H1 (cell line): ENCODE data around the gene OR51V1. TPM values are rescaled to one million over a fixed set of nuclear protein-coding genes. Genes with fewer than 3 reads are reported as not detected.

Source experiments
- CTCF ChIA-PET: fragments of 300-600 bp; sonication (Branson Sonifier 250); formaldehyde crosslinking; loops from one replicate; lab custom pipeline; 2021; ENCODE audit not compliant: partially characterized antibody; lab: Charles Lee
- POLR2A ChIA-PET: fragments of 300-600 bp; sonication (Branson Sonifier 250); formaldehyde crosslinking; loops from one replicate; lab custom pipeline; 2021; ENCODE audit warnings: inconsistent platforms; ENCODE audit not compliant: partially characterized antibody; lab: Charles Lee
- DNase-seq, 2 experiments: peaks; one replicate each; pipeline versions ENCODE4 v3.0.0 to v3.0.0-alpha.2; 2010 to 2022; ENCODE audit warnings: low spot score in 2 of 2, low read depth in 1 of 2, mixed read lengths in 1 of 2
- FAIRE-seq: peaks from 2 replicates; lab custom pipeline; 2011; peaks lifted over from hg19 to GRCh38; lab: Jason Lieb, UNC
- H2AFZ ChIP-seq: 2 replicates; pipeline ENCODE4 v1.8.1; 2012; ENCODE audit warnings: low read length, inconsistent platforms
- H2AK5ac ChIP-seq: 2 replicates; pipeline ENCODE4 v1.6.1; 2013; ENCODE audit warnings: low read depth, low read length
- H2BK120ac ChIP-seq: replicated peaks from 2 replicates; pipeline ENCODE3; 2013; ENCODE audit warnings: low read depth, low read length, inconsistent platforms
- H2BK12ac ChIP-seq: 2 replicates; pipeline ENCODE4 v1.6.1; 2013; ENCODE audit warnings: low read depth, low read length
- H2BK15ac ChIP-seq: 2 replicates; pipeline ENCODE4 v1.6.1; 2013; ENCODE audit warnings: low read length
- H2BK20ac ChIP-seq: 2 replicates; pipeline ENCODE4 v1.6.1; 2013; ENCODE audit warnings: low read length
- H2BK5ac ChIP-seq: 2 replicates; pipeline ENCODE4 v1.6.1; 2013; ENCODE audit warnings: low read depth, low read length
- H3K14ac ChIP-seq: 2 replicates; pipeline ENCODE4 v1.6.1; 2013; ENCODE audit warnings: inconsistent platforms; ENCODE audit not compliant: insufficient read length
- H3K18ac ChIP-seq: 2 replicates; pipeline ENCODE4 v1.6.1; 2013; ENCODE audit warnings: low read length; ENCODE audit errors: extremely low read depth
- H3K23ac ChIP-seq: 2 replicates; pipeline ENCODE4 v1.6.1; 2013; ENCODE audit warnings: inconsistent platforms; ENCODE audit not compliant: insufficient read length
- H3K23me2 ChIP-seq: 2 replicates; pipeline ENCODE4 v1.6.1; 2013; ENCODE audit warnings: low read depth, low read length
- H3K27ac ChIP-seq: 2 replicates; pipeline ENCODE4 v1.6.1; 2011; ENCODE audit warnings: low read depth, low read length, inconsistent platforms
- H3K27me3 ChIP-seq, 4 experiments: replicated peaks in 1 of 4; 1 replicate in 1 of 4; 2 replicates in 3 of 4; pipeline versions ENCODE4 v1.6.1 to v1.8.1; 2011 to 2013; ENCODE audit warnings: low read length in 3 of 4, mild to moderate bottlenecking in 3 of 4, inconsistent platforms in 2 of 4, mixed read lengths in 2 of 4, moderate library complexity in 1 of 4; ENCODE audit not compliant: control insufficient read depth in 3 of 4, insufficient read depth in 3 of 4; ENCODE audit errors: extremely low read depth in 1 of 4
- H3K36me3 ChIP-seq, 4 experiments: 2 replicates each; pipeline versions ENCODE4 v1.6.1 to v1.8.1; 2011 to 2013; ENCODE audit warnings: mild to moderate bottlenecking in 4 of 4, low read length in 3 of 4, moderate library complexity in 2 of 4, control low read depth in 1 of 4, inconsistent platforms in 1 of 4; ENCODE audit not compliant: insufficient read depth in 4 of 4, control insufficient read depth in 2 of 4
- H3K4ac ChIP-seq: replicated peaks from 2 replicates; pipeline ENCODE3; 2013; ENCODE audit warnings: low read length, low read depth, mixed read lengths, inconsistent platforms; ENCODE audit not compliant: insufficient read length
- H3K4me1 ChIP-seq, 4 experiments: replicated peaks in 1 of 4; 1 replicate in 1 of 4; 2 replicates in 3 of 4; pipeline versions ENCODE4 v1.6.1 to v1.8.1; 2011 to 2013; ENCODE audit warnings: low read length in 3 of 4, inconsistent platforms in 2 of 4, mixed read lengths in 1 of 4; ENCODE audit not compliant: insufficient read depth in 4 of 4, control insufficient read depth in 3 of 4
- H3K4me2 ChIP-seq, 2 experiments: 2 replicates each; pipeline versions ENCODE4 v1.6.1 to v1.8.1; 2011 to 2013; ENCODE audit warnings: low read depth in 2 of 2, low read length in 2 of 2, control low read depth in 1 of 2, inconsistent platforms in 1 of 2, mild to moderate bottlenecking in 1 of 2; ENCODE audit not compliant: insufficient read depth in 1 of 2
- H3K4me3 ChIP-seq, 4 experiments: fragments of 200-600, 300-600 bp in 1 of 4; sonication (generic), shearing (Covaris generic), sonication (Bioruptor Twin) in 1 of 4; 2 replicates each; pipeline versions ENCODE4 v1.5.1 to v1.8.1; 2011 to 2016; ENCODE audit warnings: low read length in 4 of 4, low read depth in 3 of 4, control low read depth in 2 of 4, inconsistent platforms in 2 of 4, mild to moderate bottlenecking in 2 of 4, mixed read lengths in 1 of 4, moderate library complexity in 1 of 4; ENCODE audit not compliant: insufficient read depth in 2 of 4; ENCODE audit errors: extremely low read depth in 1 of 4
- H3K56ac ChIP-seq: replicated peaks from 2 replicates; pipeline ENCODE3; 2013; ENCODE audit warnings: low read depth, mild to moderate bottlenecking, mixed read lengths, low read length, inconsistent platforms; ENCODE audit not compliant: insufficient read length
- H3K79me1 ChIP-seq: 2 replicates; pipeline ENCODE4 v1.6.1; 2013; ENCODE audit warnings: low read depth, low read length, control low read depth
- H3K79me2 ChIP-seq, 2 experiments: 2 replicates each; pipeline versions ENCODE4 v1.6.1 to v1.8.1; 2012 to 2013; ENCODE audit warnings: low read length in 2 of 2, mild to moderate bottlenecking in 2 of 2, inconsistent platforms in 1 of 2; ENCODE audit not compliant: insufficient read depth in 2 of 2, control insufficient read depth in 1 of 2
- H3K9ac ChIP-seq, 4 experiments: replicated peaks in 1 of 4; 1 replicate in 1 of 4; 2 replicates in 3 of 4; pipeline versions ENCODE4 v1.6.1 to v1.8.1; 2011 to 2013; ENCODE audit warnings: low read depth in 3 of 4, low read length in 3 of 4, control low read depth in 2 of 4, mild to moderate bottlenecking in 2 of 4, moderate library complexity in 2 of 4, inconsistent platforms in 1 of 4; ENCODE audit errors: extremely low read depth in 1 of 4
- H3K9me3 ChIP-seq, 2 experiments: 2 replicates each; pipeline versions ENCODE4 v1.6.1 to v1.8.1; 2012 to 2013; ENCODE audit warnings: mild to moderate bottlenecking in 2 of 2, moderate library complexity in 2 of 2, control low read depth in 1 of 2, inconsistent platforms in 1 of 2, low read depth in 1 of 2, low read length in 1 of 2, mixed read lengths in 1 of 2; ENCODE audit not compliant: insufficient read depth in 2 of 2
- H4K20me1 ChIP-seq, 2 experiments: replicated peaks in 1 of 2; 2 replicates each; pipeline versions ENCODE3 to v1.8.1; 2011 to 2013; ENCODE audit warnings: inconsistent platforms in 2 of 2, low read length in 2 of 2, mild to moderate bottlenecking in 1 of 2; ENCODE audit not compliant: insufficient read depth in 2 of 2, control insufficient read depth in 1 of 2
- H4K5ac ChIP-seq: 2 replicates; pipeline ENCODE4 v1.6.1; 2013; ENCODE audit warnings: low read length, low read depth, mixed read lengths, inconsistent platforms; ENCODE audit not compliant: insufficient read length
- H4K8ac ChIP-seq: 2 replicates; pipeline ENCODE4 v1.8.0; 2013; ENCODE audit warnings: mild to moderate bottlenecking, moderate library complexity, low read length, inconsistent platforms; ENCODE audit not compliant: insufficient read depth; ENCODE audit errors: extremely low read depth
- H4K91ac ChIP-seq: replicated peaks from 2 replicates; pipeline ENCODE3; 2013; ENCODE audit warnings: low read length, mixed read lengths, inconsistent platforms; ENCODE audit not compliant: insufficient read length
- ASH2L ChIP-seq: fragments of 200-600, 300-600 bp; sonication (generic); IDR thresholded peaks from one replicate; pipeline ENCODE4 v1.7.1; 2017; ENCODE audit warnings: low read length
- CBX8 ChIP-seq: fragments of 300-800, 300-1000 bp; sonication (generic); IDR thresholded peaks from 2 replicates; pipeline ENCODE4 v1.7.1; 2016; ENCODE audit warnings: low read depth, low read length, borderline replicate concordance
- FOSL1 ChIP-seq: IDR thresholded peaks from 2 replicates; pipeline ENCODE4 v1.6.1; 2011; ENCODE audit warnings: mild to moderate bottlenecking, low read depth, low read length, moderate library complexity; ENCODE audit not compliant: insufficient read depth
- NRF1 ChIP-seq: IDR thresholded peaks from 2 replicates; pipeline ENCODE4 v1.6.1; 2011; ENCODE audit warnings: mild to moderate bottlenecking, low read depth, low read length, improper control_type of control experiment
- SIX5 ChIP-seq: IDR thresholded peaks from 2 replicates; pipeline ENCODE4 v1.6.1; 2011; ENCODE audit warnings: mild to moderate bottlenecking, low read depth, low read length
- SP1 ChIP-seq: IDR thresholded peaks from 2 replicates; pipeline ENCODE4 v1.6.1; 2011; ENCODE audit warnings: low read depth, low read length
- TAF7 ChIP-seq: optimal IDR thresholded peaks from 2 replicates; pipeline ENCODE3; 2011; ENCODE audit warnings: low read depth, mild to moderate bottlenecking, inconsistent platforms, low read length, moderate library complexity, borderline replicate concordance
- TBP ChIP-seq: IDR thresholded peaks from 2 replicates; pipeline ENCODE4 v1.6.1; 2011; ENCODE audit warnings: low read depth, low read length, improper control_type of control experiment
- whole genome bisulfite sequencing, 2 experiments: shearing (Covaris generic) in 1 of 2; methylation state at CpG; one replicate each; pipeline versions ENCODE4 v1.1.6 to v1.1.7; 2013 to 2015; ENCODE audit warnings: low lambda C conversion rate in 2 of 2, mixed read lengths in 2 of 2, inconsistent platforms in 1 of 2, low coverage in 1 of 2, missing lambda C conversion rate in 1 of 2; ENCODE audit not compliant: insufficient replicate concordance in 2 of 2, insufficient coverage in 1 of 2, insufficient read length in 1 of 2; ENCODE audit errors: extremely low coverage in 1 of 2, missing lambda C conversion rate in 1 of 2; 5-methylcytosine and 5-hydroxymethylcytosine counted together
- polyA plus RNA-seq, 7 experiments: library from polyadenylated mRNA; depleted of rRNA in 3 of 7; stranded (reverse) in 5 of 7; unstranded in 2 of 7; fragments of >200 nt in 5 of 7; fragments of 200-250 nt in 2 of 7; gene quantifications; 1 replicate in 5 of 7; 2 replicates in 1 of 7; 4 replicates in 1 of 7; pipeline versions ENCODE4 v1.2.1 to v1.2.3, GENCODE V29; 2011 to 2013; ENCODE audit warnings: missing spikeins in 2 of 7, mixed read lengths in 2 of 7
- total RNA-seq: library from RNA; stranded (reverse); fragmentation: NEBNext Ultra II Directional; extraction: Animal tissue kit (Norgen Biotek cat#: 25700); gene quantifications from 2 replicates; pipeline ENCODE4 v1.2.1, GENCODE V29; 2021
- TF ChIP-seq, protein P1 (sequence below): IDR thresholded peaks from 2 replicates; pipeline ENCODE4 v1.6.1; 2011; ENCODE audit warnings: low read depth, mild to moderate bottlenecking, low read length; ENCODE audit not compliant: insufficient read depth

Gene OR51V1
- total and polyA plus RNA-seq, 2 of the 8 experiments (the other 6 are each of a cell fraction or from before 2014, with no cell fraction given): not detected

DNA sequence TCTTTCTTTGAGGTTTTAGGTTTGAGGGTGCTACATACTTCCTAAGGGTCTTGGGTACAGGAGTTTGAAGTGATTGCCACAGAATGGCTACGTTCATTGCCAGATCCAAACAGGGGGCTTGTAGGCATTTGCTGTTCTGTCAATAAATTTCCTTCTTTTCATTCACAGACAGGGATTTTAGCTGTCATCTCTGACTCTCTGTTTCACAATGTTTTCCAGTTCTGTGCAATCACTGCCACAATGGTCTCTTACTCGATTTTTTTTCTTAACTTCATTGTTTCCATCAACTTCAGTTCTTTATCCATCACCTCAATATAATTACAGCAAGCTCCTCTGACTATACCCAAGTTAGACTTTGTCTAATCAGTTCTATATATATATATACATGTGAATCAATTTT lies 40.0 kb upstream of the OR51V1 start:
- H4K5ac ChIP-seq: no peak overlapping the region
- H3K14ac ChIP-seq: no peak overlapping the region
- no peak overlapping the region for H3K4me3 ChIP-seq
- H3K18ac ChIP-seq: no peak overlapping the region
- no peaks in the 10 kb centered on the region for H3K79me1 ChIP-seq
- H3K9me3 ChIP-seq: no peaks in the 10 kb centered on the region
- no peak overlapping the region for H2BK15ac ChIP-seq
- WGBS, 2 experiments: 93% methylated on average over 2 of the region's 2 CpGs; no CpG with 5 or more reads in 1 of the 2 experiments
- no peaks in the 10 kb centered on the region for H3K4me1 ChIP-seq
- no peaks in the 10 kb centered on the region for H3K79me2 ChIP-seq
- ChIA-PET POLR2A (no interaction called here), CTCF (interaction anchor here (1.2 to 1.6 kb wide), 3 partner anchors 10 to 32 kb away, joined by 3 to 4 read pairs (median 4); no protein-coding TSS in a partner anchor)
- H4K91ac ChIP-seq: no peak overlapping the region
- no peak overlapping the region for H3K27ac ChIP-seq
- no peak overlapping the region for H2BK20ac ChIP-seq
- no peak overlapping the region for H2AK5ac ChIP-seq
- H3K36me3 ChIP-seq: no peaks in the 10 kb centered on the region
- TF ChIP-seq CBX8 (no peak), TBP (no peak), FOSL1 (no peak), ASH2L (no peak), NRF1 (no peak), TAF7 (no peak), SP1 (no peak), SIX5 (no peak)
- TF ChIP-seq, protein P1, sequence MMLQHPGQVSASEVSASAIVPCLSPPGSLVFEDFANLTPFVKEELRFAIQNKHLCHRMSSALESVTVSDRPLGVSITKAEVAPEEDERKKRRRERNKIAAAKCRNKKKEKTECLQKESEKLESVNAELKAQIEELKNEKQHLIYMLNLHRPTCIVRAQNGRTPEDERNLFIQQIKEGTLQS: no peak
- H4K20me1 ChIP-seq: no peaks in the 10 kb centered on the region
- H3K27me3 ChIP-seq: no peaks in the 10 kb centered on the region
- H3K56ac ChIP-seq: no peak overlapping the region
- no peak overlapping the region for H2BK5ac ChIP-seq
- no peak overlapping the region for H3K4me2 ChIP-seq
- H2AFZ ChIP-seq: no peak overlapping the region
- no peaks in the 10 kb centered on the region; the same call in 1 of the 2 replicates for H3K23me2 ChIP-seq
- FAIRE-seq (no peak), DNase-seq (no peak)
- no peak overlapping the region for H4K8ac ChIP-seq
- no peak overlapping the region for H2BK120ac ChIP-seq
- no peak overlapping the region for H3K23ac ChIP-seq
- H3K9ac ChIP-seq: no peak overlapping the region
- H2BK12ac ChIP-seq: no peak overlapping the region
- H3K4ac ChIP-seq: no peak overlapping the region
